Loucy (cell line): ENCODE results near the gene AMOTL1.

ENCODE experiments used
- H2AFZ ChIP-seq: fragments of 200-600 bp; sonication (generic); 2 replicates; pipeline ENCODE4 v1.6.0; 2016; ENCODE audit warnings: antibody characterized with exemption, mild to moderate bottlenecking, low read length, moderate library complexity
- H3F3A ChIP-seq: fragments of 200-600 bp; 2 replicates; pipeline ENCODE4 v1.6.0; 2016; ENCODE audit warnings: antibody characterized with exemption, low read depth, mild to moderate bottlenecking
- H3K27me3 ChIP-seq: fragments of 200-600 bp; sonication (generic); 2 replicates; pipeline ENCODE4 v1.6.1; 2014; ENCODE audit warnings: low read length, mild to moderate bottlenecking; ENCODE audit not compliant: insufficient read depth, poor library complexity, severe bottlenecking
- H3K36me3 ChIP-seq: fragments of 200-600 bp; sonication (generic); 2 replicates; pipeline ENCODE4 v1.6.1; 2016; ENCODE audit warnings: low read length; ENCODE audit not compliant: insufficient read depth
- H3K4me1 ChIP-seq: fragments of 200-600 bp; sonication (generic); 2 replicates; pipeline ENCODE4 v1.5.1; 2014; ENCODE audit warnings: low read length, mild to moderate bottlenecking; ENCODE audit not compliant: insufficient read depth, poor library complexity, severe bottlenecking
- H3K4me2 ChIP-seq: fragments of 200-600 bp; sonication (generic); 2 replicates; pipeline ENCODE4 v1.6.0; 2014; ENCODE audit warnings: antibody characterized with exemption, low read length, low read depth, mild to moderate bottlenecking; ENCODE audit not compliant: poor library complexity, severe bottlenecking
- H3K4me3 ChIP-seq: fragments of 200-600 bp; sonication (generic); 2 replicates; pipeline ENCODE4 v1.5.1; 2014; ENCODE audit warnings: low read length, mild to moderate bottlenecking, mixed read lengths; ENCODE audit not compliant: poor library complexity, severe bottlenecking
- H3K79me2 ChIP-seq: fragments of 200-600 bp; sonication (generic); 2 replicates; pipeline ENCODE4 v1.6.1; 2014; ENCODE audit warnings: low read length; ENCODE audit not compliant: insufficient read depth
- H3K9ac ChIP-seq: fragments of 200-600 bp; sonication (generic); 2 replicates; pipeline ENCODE4 v1.6.0; 2014; ENCODE audit warnings: mild to moderate bottlenecking, low read depth, low read length, moderate library complexity; ENCODE audit not compliant: poor library complexity, severe bottlenecking
- H3K9me2 ChIP-seq: fragments of 200-600 bp; sonication (generic); replicated peaks from 2 replicates; pipeline ENCODE4 v1.6.1; 2016; ENCODE audit warnings: low read depth, low read length, mixed read lengths
- H3K9me3 ChIP-seq: fragments of 200-600 bp; sonication (generic); 2 replicates; pipeline ENCODE4 v1.6.1; 2014; ENCODE audit warnings: mild to moderate bottlenecking, antibody characterized with exemption, low read length, low read depth; ENCODE audit not compliant: insufficient read depth
- H4K20me1 ChIP-seq: fragments of 200-600 bp; sonication (generic); 2 replicates; pipeline ENCODE4 v1.6.0; 2014; ENCODE audit warnings: antibody characterized with exemption, low read length, mild to moderate bottlenecking; ENCODE audit not compliant: insufficient read depth, poor library complexity, severe bottlenecking
- CTCF ChIP-seq: fragments of 200-600 bp; sonication (generic); conservative IDR thresholded peaks from 2 replicates; pipeline ENCODE4 v1.5.1; 2014; ENCODE audit warnings: mild to moderate bottlenecking, antibody characterized with exemption, low read length
- EZH2phosphoT487 ChIP-seq: fragments of 200-600 bp; IDR thresholded peaks from 2 replicates; pipeline ENCODE4 v1.6.1; 2018; ENCODE audit warnings: antibody characterized with exemption, mild to moderate bottlenecking, moderate library complexity, borderline replicate concordance

AMOTL1 gene

GRCh38 chr11:94738746-94739145, 29.4 kb upstream of the AMOTL1 start:
- Histone ChIP-seq H3K9ac (no peak overlapping the region), H3K27me3 (no peaks in the 10 kb centered on the region), H3F3A (no peaks in the 10 kb centered on the region), H3K4me2 (no peak overlapping the region), H3K79me2 (no peaks in the 10 kb centered on the region), H4K20me1 (no peaks in the 10 kb centered on the region), H3K9me3 (no peaks in the 10 kb centered on the region), H3K9me2 (no peaks in the 10 kb centered on the region), H2AFZ (no peak overlapping the region), H3K4me3 (no peak overlapping the region), H3K36me3 (no peaks in the 10 kb centered on the region), H3K4me1 (peaks cover 25% of the 10 kb centered on the region)
- no peak for TF ChIP-seq CTCF
- TF ChIP-seq EZH2phosphoT487: no peak

GRCh38 chr11:94739331-94739730, 28.8 kb upstream of the AMOTL1 start:
- no peaks in the 10 kb centered on the region for H3K36me3 ChIP-seq
- no peak overlapping the region for H3K4me2 ChIP-seq
- no peaks in the 10 kb centered on the region for H3K79me2 ChIP-seq
- no peak overlapping the region for H2AFZ ChIP-seq
- no peak overlapping the region for H3K9ac ChIP-seq
- H4K20me1 ChIP-seq: no peaks in the 10 kb centered on the region
- H3K27me3 ChIP-seq: no peaks in the 10 kb centered on the region
- H3K4me1 ChIP-seq: peaks cover 20% of the 10 kb centered on the region
- TF ChIP-seq EZH2phosphoT487: no peak
- no peak for TF ChIP-seq CTCF
- H3F3A ChIP-seq: no peaks in the 10 kb centered on the region
- H3K9me2 ChIP-seq: no peaks in the 10 kb centered on the region
- no peaks in the 10 kb centered on the region for H3K9me3 ChIP-seq
- no peak overlapping the region for H3K4me3 ChIP-seq

GRCh38 chr11:94740083-94741021, 27.8 kb upstream of the AMOTL1 start:
- no peaks in the 10 kb centered on the region for H3F3A ChIP-seq
- H3K27me3 ChIP-seq: no peaks in the 10 kb centered on the region
- TF ChIP-seq EZH2phosphoT487 (no peak), CTCF (no peak)
- H3K9me3 ChIP-seq: no peaks in the 10 kb centered on the region
- H3K9ac ChIP-seq: peak overlapping the region; percentile 55
- H4K20me1 ChIP-seq: no peaks in the 10 kb centered on the region
- peak overlapping the region; percentile 89 for H2AFZ ChIP-seq
- H3K9me2 ChIP-seq: no peaks in the 10 kb centered on the region
- H3K79me2 ChIP-seq: no peaks in the 10 kb centered on the region
- H3K36me3 ChIP-seq: no peaks in the 10 kb centered on the region
- peaks cover 9% of the 10 kb centered on the region for H3K4me1 ChIP-seq
- H3K4me3 ChIP-seq: peak overlapping the region; percentile 77
- peak overlapping the region; percentile 86 for H3K4me2 ChIP-seq
